A673 (cell line): ENCODE results near the gene NEDD9.

ENCODE experiments used
- CTCF ChIP-seq: fragments of 300-800, 200-600 bp; sonication (generic); conservative IDR thresholded peaks from 2 replicates; pipeline ENCODE4 v1.5.1; 2017; ENCODE audit warnings: low read depth, mild to moderate bottlenecking, antibody characterized with exemption, low read length, moderate library complexity, mixed read lengths
- EZH2 ChIP-seq: fragments of 200-600 bp; sonication (generic); IDR thresholded peaks from 2 replicates; pipeline ENCODE4 v1.6.1; 2017; ENCODE audit warnings: borderline replicate concordance, low read depth, mild to moderate bottlenecking, mixed read lengths, antibody characterized with exemption, low read length; ENCODE audit not compliant: poor library complexity, severe bottlenecking

GRCh38 chr6:11273406-11274065 is 41.1 kb upstream of the NEDD9 start:
- TF ChIP-seq CTCF = no peak
- no peak for TF ChIP-seq EZH2
